Eye (tissue), 1 donor: ENCODE measurements around the gene IRF7.

Source experiments
- DNase-seq: peaks from one replicate; pipeline ENCODE4 v3.0.0-alpha.2; 2015

Gene IRF7

DNA sequence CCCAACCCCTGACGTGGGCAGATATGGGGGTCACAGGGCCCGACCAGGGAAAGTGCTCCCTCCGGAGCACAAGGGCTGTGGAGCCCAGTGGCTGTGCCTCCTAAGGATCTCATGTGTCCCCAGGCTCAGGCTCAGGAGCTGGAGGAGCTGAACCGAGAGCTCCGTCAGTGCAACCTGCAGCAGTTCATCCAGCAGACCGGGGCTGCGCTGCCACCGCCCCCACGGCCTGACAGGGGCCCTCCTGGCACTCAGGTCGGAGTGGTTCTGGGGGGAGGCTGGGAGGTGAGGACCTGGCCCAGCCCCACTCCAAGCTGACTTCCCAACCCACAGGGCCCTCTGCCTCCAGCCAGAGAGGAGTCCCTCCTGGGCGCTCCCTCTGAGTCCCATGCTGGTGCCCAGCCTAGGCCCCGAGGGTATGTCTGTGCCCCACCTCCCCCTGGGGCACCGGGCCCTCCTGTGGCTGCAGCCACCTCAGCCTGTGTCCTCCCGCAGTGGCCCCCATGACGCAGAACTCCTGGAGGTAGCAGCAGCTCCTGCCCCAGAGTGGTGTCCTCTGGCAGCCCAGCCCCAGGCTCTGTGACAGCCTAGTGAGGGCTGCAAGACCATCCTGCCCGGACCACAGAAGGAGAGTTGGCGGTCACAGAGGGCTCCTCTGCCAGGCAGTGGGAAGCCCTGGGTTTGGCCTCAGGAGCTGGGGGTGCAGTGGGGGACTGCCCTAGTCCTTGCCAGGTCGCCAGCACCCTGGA lies 52.5 kb downstream of the IRF7 start:
- DNase-seq, result no peak
